OCI-LY1 (cell line): ENCODE results near the gene CFAP52.
"Not testable (repeated sequence)": the region's sequence is repeated elsewhere in the genome, so short reads cannot be mapped to it uniquely, and the experiment has no call there.

Experiments used
- EZH2 ChIP-seq: fragments of 200-600 bp; sonication (generic), shearing (Covaris generic); IDR thresholded peaks from 2 replicates; pipeline ENCODE4 v1.8.0; 2017; ENCODE audit warnings: borderline replicate concordance, mixed run types, mild to moderate bottlenecking, antibody characterized with exemption, low read length, moderate library complexity, mixed read lengths
- TF ChIP-seq, protein P1 (sequence below): fragments of 200-600 bp; sonication (generic), shearing (Covaris generic); IDR thresholded peaks from 2 replicates; pipeline ENCODE4 v1.5.1; 2017; ENCODE audit warnings: mild to moderate bottlenecking, antibody characterized with exemption, low read length, moderate library complexity, mixed read lengths

DNA sequence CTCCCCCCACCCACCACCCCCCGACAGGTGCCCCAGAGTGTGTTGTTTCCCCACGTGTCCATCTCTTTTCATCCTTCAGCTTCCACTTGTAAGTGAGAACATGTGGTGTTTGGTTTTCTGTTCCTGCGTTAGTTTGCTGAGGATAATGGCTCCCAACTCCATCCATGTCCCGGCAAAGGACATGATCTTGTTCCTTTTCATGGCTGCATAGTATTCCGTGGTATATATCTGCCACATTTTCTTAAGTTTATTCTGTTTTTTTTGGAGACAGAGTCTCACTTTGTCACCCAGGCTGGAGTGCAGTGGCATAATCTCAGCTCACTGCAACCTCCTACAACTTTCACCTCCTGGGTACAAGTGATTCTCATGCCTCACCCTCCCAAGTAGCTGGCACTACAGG is 63.9 kb downstream of the CFAP52 start:
- TF ChIP-seq, protein P1, sequence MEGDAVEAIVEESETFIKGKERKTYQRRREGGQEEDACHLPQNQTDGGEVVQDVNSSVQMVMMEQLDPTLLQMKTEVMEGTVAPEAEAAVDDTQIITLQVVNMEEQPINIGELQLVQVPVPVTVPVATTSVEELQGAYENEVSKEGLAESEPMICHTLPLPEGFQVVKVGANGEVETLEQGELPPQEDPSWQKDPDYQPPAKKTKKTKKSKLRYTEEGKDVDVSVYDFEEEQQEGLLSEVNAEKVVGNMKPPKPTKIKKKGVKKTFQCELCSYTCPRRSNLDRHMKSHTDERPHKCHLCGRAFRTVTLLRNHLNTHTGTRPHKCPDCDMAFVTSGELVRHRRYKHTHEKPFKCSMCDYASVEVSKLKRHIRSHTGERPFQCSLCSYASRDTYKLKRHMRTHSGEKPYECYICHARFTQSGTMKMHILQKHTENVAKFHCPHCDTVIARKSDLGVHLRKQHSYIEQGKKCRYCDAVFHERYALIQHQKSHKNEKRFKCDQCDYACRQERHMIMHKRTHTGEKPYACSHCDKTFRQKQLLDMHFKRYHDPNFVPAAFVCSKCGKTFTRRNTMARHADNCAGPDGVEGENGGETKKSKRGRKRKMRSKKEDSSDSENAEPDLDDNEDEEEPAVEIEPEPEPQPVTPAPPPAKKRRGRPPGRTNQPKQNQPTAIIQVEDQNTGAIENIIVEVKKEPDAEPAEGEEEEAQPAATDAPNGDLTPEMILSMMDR: not testable (repeated sequence)
- not testable (repeated sequence) for TF ChIP-seq EZH2
